WTC11 (cell line): ENCODE measurements around the gene NDRG3. TPM values are rescaled to one million over a fixed set of nuclear protein-coding genes. Genes with fewer than 3 reads are reported as not detected.

Experiments
- ATAC-seq: fragments of 200-7000 bp; cut with Tn5 transposase; 2 replicates; pipeline ENCODE4 v1.10.0; 2021; ENCODE audit warnings: mild to moderate bottlenecking, moderate library complexity
- CTCF ChIA-PET: fragments of 300-600 bp; sonication (Branson Sonifier 250); formaldehyde crosslinking; loops from one replicate; lab custom pipeline; 2021; ENCODE audit warnings: antibody characterized with exemption; lab: Charles Lee
- POLR2A ChIA-PET: fragments of 350-600 bp; sonication (Branson Sonifier 250); formaldehyde crosslinking; loops from one replicate; lab custom pipeline; 2021; ENCODE audit warnings: antibody characterized with exemption; lab: Charles Lee
- DNase-seq: peaks from one replicate; pipeline ENCODE4 v3.0.0; 2021; ENCODE audit warnings: low spot score
- H3K27ac Mint-ChIP-seq: 2 replicates; pipeline ENCODE4 v1.8.0; 2021; ENCODE audit warnings: mixed read lengths
- H3K27me3 Mint-ChIP-seq: 2 replicates; pipeline ENCODE4 v1.8.0; 2021; ENCODE audit warnings: low read depth, mild to moderate bottlenecking, moderate library complexity, mixed read lengths
- H3K36me3 Mint-ChIP-seq: 2 replicates; pipeline ENCODE4 v1.8.0; 2021; ENCODE audit warnings: mixed read lengths
- H3K4me1 Mint-ChIP-seq: 2 replicates; pipeline ENCODE4 v1.8.0; 2022; ENCODE audit warnings: mixed read lengths
- H3K4me3 Mint-ChIP-seq: 2 replicates; pipeline ENCODE4 v1.8.0; 2021; ENCODE audit warnings: mild to moderate bottlenecking, moderate library complexity, mixed read lengths
- H3K9me3 Mint-ChIP-seq: 2 replicates; pipeline ENCODE4 v1.8.0; 2021; ENCODE audit warnings: mixed read lengths
- ERG ChIP-seq: fragments of 250-450 bp; sonication (Bioruptor Pico); IDR thresholded peaks from 2 replicates; pipeline ENCODE4 v1.8.0; 2021; ENCODE audit warnings: mild to moderate bottlenecking
- PRRX2 ChIP-seq: fragments of 250-450 bp; sonication (Bioruptor Pico); IDR thresholded peaks from 2 replicates; pipeline ENCODE4 v1.8.0; 2021; ENCODE audit warnings: mild to moderate bottlenecking
- TEAD1 ChIP-seq: sonication (generic); formaldehyde crosslinking; IDR thresholded peaks from 2 replicates; pipeline ENCODE4 v1.8.0; 2022; ENCODE audit warnings: mild to moderate bottlenecking, missing genetic modification reagents
- TEAD4 ChIP-seq: sonication (generic); formaldehyde crosslinking; IDR thresholded peaks from 2 replicates; pipeline ENCODE4 v1.8.0; 2022; ENCODE audit warnings: mild to moderate bottlenecking, missing genetic modification reagents
- ZNF423 ChIP-seq: fragments of 250-450 bp; sonication (Bioruptor Pico); IDR thresholded peaks from 2 replicates; pipeline ENCODE4 v2.1.2; 2022; ENCODE audit warnings: mild to moderate bottlenecking, moderate library complexity
- ZNF512 ChIP-seq: sonication (generic); formaldehyde crosslinking; IDR thresholded peaks from 2 replicates; pipeline ENCODE4 v1.8.1; 2022; ENCODE audit warnings: missing genetic modification reagents, borderline replicate concordance
- ZNF532 ChIP-seq: fragments of 250-450 bp; sonication (Bioruptor Pico); IDR thresholded peaks from 2 replicates; pipeline ENCODE4 v1.9.0; 2021; ENCODE audit warnings: mild to moderate bottlenecking, borderline replicate concordance
- ZNF671 ChIP-seq: fragments of 250-450 bp; sonication (Bioruptor Pico); IDR thresholded peaks from 2 replicates; pipeline ENCODE4 v1.8.0; 2021; ENCODE audit warnings: mild to moderate bottlenecking
- total RNA-seq: library from RNA; stranded (reverse); gene quantifications from 3 replicates; pipeline ENCODE4 v1.2.3, GENCODE V29; 2021
- TF ChIP-seq, protein P1 (sequence below): sonication (generic); formaldehyde crosslinking; IDR thresholded peaks from 2 replicates; pipeline ENCODE4 v1.8.0; 2023; ENCODE audit warnings: mild to moderate bottlenecking, missing genetic modification reagents
- TF ChIP-seq, protein P2 (sequence below): sonication (generic); formaldehyde crosslinking; IDR thresholded peaks from 2 replicates; pipeline ENCODE4 v1.8.0; 2022; ENCODE audit warnings: missing genetic modification reagents

Gene NDRG3
- total RNA-seq, 1 experiment from 2014 or later: 27.0 TPM

DNA sequence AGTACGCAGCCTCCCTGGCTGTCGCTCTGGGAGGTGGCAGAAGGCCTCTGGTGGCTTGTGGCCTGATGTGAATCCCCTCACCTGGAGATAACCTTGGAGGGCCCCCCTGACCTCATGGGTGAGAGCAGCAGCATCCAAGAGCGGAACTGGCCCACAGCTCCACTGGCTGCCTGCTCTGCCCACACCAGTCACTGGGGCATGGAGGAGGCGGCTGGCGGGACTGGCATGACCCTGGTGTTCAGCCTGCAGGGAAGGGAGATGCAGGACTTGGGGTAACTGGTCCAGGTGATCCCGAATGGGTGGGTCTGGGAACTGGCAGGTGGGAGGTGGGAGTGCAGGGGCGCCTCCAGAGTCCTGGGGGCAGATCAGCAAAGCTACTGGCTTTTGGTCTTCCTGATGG, 38.2 kb upstream of the NDRG3 start (continued):
- TF ChIP-seq ZNF532 (no peak), ZNF671 (CRISPR knock-in tag) (no peak), TEAD1 (CRISPR knock-in tag) (no peak), ZNF423 (CRISPR knock-in tag) (no peak)
- TF ChIP-seq, protein P1, sequence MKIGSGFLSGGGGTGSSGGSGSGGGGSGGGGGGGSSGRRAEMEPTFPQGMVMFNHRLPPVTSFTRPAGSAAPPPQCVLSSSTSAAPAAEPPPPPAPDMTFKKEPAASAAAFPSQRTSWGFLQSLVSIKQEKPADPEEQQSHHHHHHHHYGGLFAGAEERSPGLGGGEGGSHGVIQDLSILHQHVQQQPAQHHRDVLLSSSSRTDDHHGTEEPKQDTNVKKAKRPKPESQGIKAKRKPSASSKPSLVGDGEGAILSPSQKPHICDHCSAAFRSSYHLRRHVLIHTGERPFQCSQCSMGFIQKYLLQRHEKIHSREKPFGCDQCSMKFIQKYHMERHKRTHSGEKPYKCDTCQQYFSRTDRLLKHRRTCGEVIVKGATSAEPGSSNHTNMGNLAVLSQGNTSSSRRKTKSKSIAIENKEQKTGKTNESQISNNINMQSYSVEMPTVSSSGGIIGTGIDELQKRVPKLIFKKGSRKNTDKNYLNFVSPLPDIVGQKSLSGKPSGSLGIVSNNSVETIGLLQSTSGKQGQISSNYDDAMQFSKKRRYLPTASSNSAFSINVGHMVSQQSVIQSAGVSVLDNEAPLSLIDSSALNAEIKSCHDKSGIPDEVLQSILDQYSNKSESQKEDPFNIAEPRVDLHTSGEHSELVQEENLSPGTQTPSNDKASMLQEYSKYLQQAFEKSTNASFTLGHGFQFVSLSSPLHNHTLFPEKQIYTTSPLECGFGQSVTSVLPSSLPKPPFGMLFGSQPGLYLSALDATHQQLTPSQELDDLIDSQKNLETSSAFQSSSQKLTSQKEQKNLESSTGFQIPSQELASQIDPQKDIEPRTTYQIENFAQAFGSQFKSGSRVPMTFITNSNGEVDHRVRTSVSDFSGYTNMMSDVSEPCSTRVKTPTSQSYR (CRISPR knock-in tag): no peak

GRCh38 chr20:36779656-36780025, 33.8 kb upstream of the NDRG3 start:
- peaks cover 10% of the 10 kb centered on the region; the same call in 1 of the 2 replicates for H3K36me3 Mint-ChIP-seq
- H3K27me3 Mint-ChIP-seq: no peaks in the 10 kb centered on the region; the same call in 1 of the 2 replicates
- ATAC-seq (peak; percentile 84), DNase-seq (peak; percentile 42)
- H3K9me3 Mint-ChIP-seq: no peaks in the 10 kb centered on the region
- no peak overlapping the region for H3K4me3 Mint-ChIP-seq
- peaks cover 12% of the 10 kb centered on the region for H3K4me1 Mint-ChIP-seq
- POLR2A ChIA-PET: no interaction called here
- TF ChIP-seq PRRX2 (CRISPR knock-in tag) (no peak), ERG (no peak), ZNF512 (no peak), TEAD4 (no peak)
- TF ChIP-seq, protein P2, sequence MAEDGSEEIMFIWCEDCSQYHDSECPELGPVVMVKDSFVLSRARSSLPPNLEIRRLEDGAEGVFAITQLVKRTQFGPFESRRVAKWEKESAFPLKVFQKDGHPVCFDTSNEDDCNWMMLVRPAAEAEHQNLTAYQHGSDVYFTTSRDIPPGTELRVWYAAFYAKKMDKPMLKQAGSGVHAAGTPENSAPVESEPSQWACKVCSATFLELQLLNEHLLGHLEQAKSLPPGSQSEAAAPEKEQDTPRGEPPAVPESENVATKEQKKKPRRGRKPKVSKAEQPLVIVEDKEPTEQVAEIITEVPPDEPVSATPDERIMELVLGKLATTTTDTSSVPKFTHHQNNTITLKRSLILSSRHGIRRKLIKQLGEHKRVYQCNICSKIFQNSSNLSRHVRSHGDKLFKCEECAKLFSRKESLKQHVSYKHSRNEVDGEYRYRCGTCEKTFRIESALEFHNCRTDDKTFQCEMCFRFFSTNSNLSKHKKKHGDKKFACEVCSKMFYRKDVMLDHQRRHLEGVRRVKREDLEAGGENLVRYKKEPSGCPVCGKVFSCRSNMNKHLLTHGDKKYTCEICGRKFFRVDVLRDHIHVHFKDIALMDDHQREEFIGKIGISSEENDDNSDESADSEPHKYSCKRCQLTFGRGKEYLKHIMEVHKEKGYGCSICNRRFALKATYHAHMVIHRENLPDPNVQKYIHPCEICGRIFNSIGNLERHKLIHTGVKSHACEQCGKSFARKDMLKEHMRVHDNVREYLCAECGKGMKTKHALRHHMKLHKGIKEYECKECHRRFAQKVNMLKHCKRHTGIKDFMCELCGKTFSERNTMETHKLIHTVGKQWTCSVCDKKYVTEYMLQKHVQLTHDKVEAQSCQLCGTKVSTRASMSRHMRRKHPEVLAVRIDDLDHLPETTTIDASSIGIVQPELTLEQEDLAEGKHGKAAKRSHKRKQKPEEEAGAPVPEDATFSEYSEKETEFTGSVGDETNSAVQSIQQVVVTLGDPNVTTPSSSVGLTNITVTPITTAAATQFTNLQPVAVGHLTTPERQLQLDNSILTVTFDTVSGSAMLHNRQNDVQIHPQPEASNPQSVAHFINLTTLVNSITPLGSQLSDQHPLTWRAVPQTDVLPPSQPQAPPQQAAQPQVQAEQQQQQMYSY (CRISPR knock-in tag): peak; percentile 95
- no peak overlapping the region for H3K27ac Mint-ChIP-seq
- CTCF ChIA-PET: interaction anchor here (0.8 to 1.9 kb wide), 3 partner anchors 13 to 57 kb away, joined by 3 to 6 read pairs (median 4); no protein-coding TSS in a partner anchor
